Prostate gland (tissue), 2 donors: Measurements from ENCODE around the gene RBM10.

Source experiments
- POLR2A ChIP-seq: fragments of 450-650 bp; IDR thresholded peaks from one replicate; pipeline ENCODE4 v1.6.1; 2016; ENCODE audit warnings: antibody characterized with exemption, mild to moderate bottlenecking
- POLR2AphosphoS5 ChIP-seq: sonication (generic); formaldehyde crosslinking; IDR thresholded peaks from one replicate; pipeline ENCODE4 v1.6.1; 2017; ENCODE audit warnings: antibody characterized with exemption
- TF ChIP-seq, protein P1 (sequence below), 4 experiments: fragments of 200-600 bp in 2 of 4; fragments of 450-650 bp in 2 of 4; sonication (generic) in 2 of 4; IDR thresholded peaks; 1 replicate in 3 of 4; 2 replicates in 1 of 4; pipeline ENCODE4 v1.5.1; 2016 to 2019; ENCODE audit warnings: antibody characterized with exemption in 4 of 4, mild to moderate bottlenecking in 2 of 4, moderate library complexity in 2 of 4

GRCh38 chrX:47158781-47159180, 13.8 kb downstream of the RBM10 start:
- no peak for TF ChIP-seq POLR2A
- TF ChIP-seq POLR2AphosphoS5, result no peak
- TF ChIP-seq, protein P1, sequence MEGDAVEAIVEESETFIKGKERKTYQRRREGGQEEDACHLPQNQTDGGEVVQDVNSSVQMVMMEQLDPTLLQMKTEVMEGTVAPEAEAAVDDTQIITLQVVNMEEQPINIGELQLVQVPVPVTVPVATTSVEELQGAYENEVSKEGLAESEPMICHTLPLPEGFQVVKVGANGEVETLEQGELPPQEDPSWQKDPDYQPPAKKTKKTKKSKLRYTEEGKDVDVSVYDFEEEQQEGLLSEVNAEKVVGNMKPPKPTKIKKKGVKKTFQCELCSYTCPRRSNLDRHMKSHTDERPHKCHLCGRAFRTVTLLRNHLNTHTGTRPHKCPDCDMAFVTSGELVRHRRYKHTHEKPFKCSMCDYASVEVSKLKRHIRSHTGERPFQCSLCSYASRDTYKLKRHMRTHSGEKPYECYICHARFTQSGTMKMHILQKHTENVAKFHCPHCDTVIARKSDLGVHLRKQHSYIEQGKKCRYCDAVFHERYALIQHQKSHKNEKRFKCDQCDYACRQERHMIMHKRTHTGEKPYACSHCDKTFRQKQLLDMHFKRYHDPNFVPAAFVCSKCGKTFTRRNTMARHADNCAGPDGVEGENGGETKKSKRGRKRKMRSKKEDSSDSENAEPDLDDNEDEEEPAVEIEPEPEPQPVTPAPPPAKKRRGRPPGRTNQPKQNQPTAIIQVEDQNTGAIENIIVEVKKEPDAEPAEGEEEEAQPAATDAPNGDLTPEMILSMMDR (IDR thresholded peaks at IDR 0.05), result no peak
